ENCODE measurements around the gene COX19. TPM values are rescaled to one million over a fixed set of nuclear protein-coding genes. Genes with fewer than 3 reads are reported as not detected.

Gene COX19
- total and polyA plus RNA-seq, 12 donors: 3.7 to 9.1 (median 6.1) TPM

GRCh38 chr7:964401-965231 lies 10.7 kb downstream of the COX19 start:
- H3K27ac ChIP-seq: peak overlapping the region; percentile 64 to 91 (median 82)
- H3K9me3 ChIP-seq: no peaks in the 10 kb centered on the region
- peak in 6 of 9 donors; percentile 22 to 49 (median 30) for TF ChIP-seq CTCF (IDR thresholded peaks at IDR 0.05)
- peak; percentile 48 to 75 (median 64) for ATAC-seq
- H3K27me3 ChIP-seq: peaks cover 0 to 4% (median 0%) of the 10 kb centered on the region in 7 donors
- H3K36me3 ChIP-seq: peaks cover 0 to 34% (median 26%) of the 10 kb centered on the region in 9 donors
- DNase-seq: peak; percentile 23 to 66
- H3K4me3 ChIP-seq: peak overlapping the region in 2 of 10 donors; percentile 2 to 9
- 20 to 27% methylated on average over 27 of the region's 27 CpGs for WGBS, 2 donors
- intact Hi-C loops (cut with DNase I): loop anchor here in 1 of 10 donors (10.0 kb wide), 2 partner anchors 80 to 180 kb away; no protein-coding TSS in a partner anchor
- H3K4me1 ChIP-seq: peaks cover 21 to 62% (median 44%) of the 10 kb centered on the region in 9 donors

GRCh38 chr7:963236-964078 lies 11.9 kb downstream of the COX19 start:
- Histone ChIP-seq H3K27ac (peak overlapping the region in 8 of 10 donors; percentile 64 to 91 (median 86)), H3K36me3 (peaks cover 0 to 23% (median 15%) of the 10 kb centered on the region in 9 donors), H3K4me1 (peaks cover 21 to 53% (median 38%) of the 10 kb centered on the region in 9 donors), H3K4me3 (no peak overlapping the region), H3K27me3 (peaks cover 0 to 4% (median 0%) of the 10 kb centered on the region in 7 donors), H3K9me3 (no peaks in the 10 kb centered on the region)
- DNase-seq (peak in 1 of 2 donors; percentile 13), ATAC-seq (peak in 1 of 8 donors; percentile 7)
- no peak for TF ChIP-seq CTCF (IDR thresholded peaks at IDR 0.05)
- 44 to 58% methylated on average over 37 of the region's 37 CpGs for WGBS, 2 donors
- intact Hi-C loops (cut with DNase I): loop anchor here in 1 of 10 donors (10.0 kb wide), 2 partner anchors 79 to 179 kb away; no protein-coding TSS in a partner anchor

DNA sequence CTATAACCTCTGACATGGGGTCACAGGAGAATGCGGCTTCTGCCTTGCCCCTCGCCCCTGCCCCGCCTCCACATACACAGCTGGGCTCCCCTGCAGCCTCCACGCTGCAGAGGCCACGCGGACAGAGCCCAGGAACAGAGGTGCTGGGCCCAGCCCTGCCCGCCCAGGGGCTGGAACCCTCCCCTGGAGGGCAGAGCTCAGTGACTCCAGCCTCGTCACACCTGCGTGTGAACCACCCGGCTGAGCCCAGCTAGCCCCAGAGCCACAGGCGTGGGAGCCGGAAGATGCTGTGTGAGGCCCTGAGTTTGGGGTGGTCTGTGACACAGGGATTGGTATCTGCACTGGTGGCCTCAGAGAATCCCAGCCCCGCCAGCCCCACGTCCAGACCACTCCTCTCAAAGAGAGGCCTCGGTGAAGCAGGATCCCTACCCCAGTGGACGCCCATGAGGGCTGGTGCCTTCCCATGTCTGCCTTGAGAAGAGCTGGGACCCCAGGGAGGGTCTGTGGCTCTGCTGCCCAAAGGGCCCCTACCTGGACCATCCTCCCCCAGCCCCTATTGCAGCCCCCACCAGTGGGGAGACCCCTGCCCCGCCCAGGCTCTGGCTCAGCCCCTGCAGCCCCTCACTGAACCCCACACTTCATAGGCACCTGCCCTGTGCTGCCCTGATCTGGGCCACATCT lies 12.8 kb downstream of the COX19 start:
- peaks cover 0 to 14% (median 6%) of the 10 kb centered on the region in 9 donors for H3K36me3 ChIP-seq
- WGBS, 2 donors: 89 to 92% methylated on average over 17 of the region's 17 CpGs
- intact Hi-C loops (cut with DNase I): loop anchor here in 1 of 10 donors (10.0 kb wide), 2 partner anchors 78 to 178 kb away; no protein-coding TSS in a partner anchor
- no peaks in the 10 kb centered on the region for H3K9me3 ChIP-seq
- peaks cover 21 to 60% (median 34%) of the 10 kb centered on the region in 9 donors for H3K4me1 ChIP-seq
- DNase-seq (peak in 1 of 2 donors; percentile 6), ATAC-seq (peak in 1 of 8 donors; percentile 3)
- peaks cover 0 to 4% (median 0%) of the 10 kb centered on the region in 7 donors for H3K27me3 ChIP-seq
- TF ChIP-seq CTCF (IDR thresholded peaks at IDR 0.05): no peak
- H3K4me3 ChIP-seq: no peak overlapping the region
- H3K27ac ChIP-seq: no peak overlapping the region
